Measurements from ENCODE around the gene ZNF304.

ZNF304 gene

DNA sequence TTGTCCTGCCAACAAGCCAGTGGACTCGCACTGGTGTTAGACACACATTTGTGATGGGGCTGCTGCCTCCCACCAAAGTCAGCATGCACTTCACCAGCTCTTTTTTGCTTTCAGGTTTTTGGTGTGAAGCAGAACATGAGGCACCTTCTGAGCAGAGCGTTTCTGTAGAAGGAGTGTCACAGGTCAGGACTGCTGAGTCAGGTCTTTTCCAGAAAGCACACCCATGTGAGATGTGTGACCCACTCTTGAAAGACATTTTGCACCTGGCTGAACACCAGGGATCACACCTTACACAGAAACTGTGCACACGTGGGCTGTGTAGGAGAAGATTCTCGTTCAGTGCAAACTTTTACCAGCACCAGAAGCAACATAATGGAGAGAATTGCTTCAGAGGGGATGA lies 4.8 kb downstream of the ZNF304 start:
- H3K4me3 ChIP-seq (ENCODE audit: low read depth, low read length), result no peak overlapping the region
- no peak for DNase-seq (ENCODE audit: low read depth)
- TF ChIP-seq, protein P1, sequence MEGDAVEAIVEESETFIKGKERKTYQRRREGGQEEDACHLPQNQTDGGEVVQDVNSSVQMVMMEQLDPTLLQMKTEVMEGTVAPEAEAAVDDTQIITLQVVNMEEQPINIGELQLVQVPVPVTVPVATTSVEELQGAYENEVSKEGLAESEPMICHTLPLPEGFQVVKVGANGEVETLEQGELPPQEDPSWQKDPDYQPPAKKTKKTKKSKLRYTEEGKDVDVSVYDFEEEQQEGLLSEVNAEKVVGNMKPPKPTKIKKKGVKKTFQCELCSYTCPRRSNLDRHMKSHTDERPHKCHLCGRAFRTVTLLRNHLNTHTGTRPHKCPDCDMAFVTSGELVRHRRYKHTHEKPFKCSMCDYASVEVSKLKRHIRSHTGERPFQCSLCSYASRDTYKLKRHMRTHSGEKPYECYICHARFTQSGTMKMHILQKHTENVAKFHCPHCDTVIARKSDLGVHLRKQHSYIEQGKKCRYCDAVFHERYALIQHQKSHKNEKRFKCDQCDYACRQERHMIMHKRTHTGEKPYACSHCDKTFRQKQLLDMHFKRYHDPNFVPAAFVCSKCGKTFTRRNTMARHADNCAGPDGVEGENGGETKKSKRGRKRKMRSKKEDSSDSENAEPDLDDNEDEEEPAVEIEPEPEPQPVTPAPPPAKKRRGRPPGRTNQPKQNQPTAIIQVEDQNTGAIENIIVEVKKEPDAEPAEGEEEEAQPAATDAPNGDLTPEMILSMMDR (IDR thresholded peaks at IDR 0.05; ENCODE audit: low read depth, low read length, missing control alignments), result no peak
- in situ Hi-C loops (cut with HindIII; ENCODE audit: low sequenced_read_pairs), result no loop called here

DNA sequence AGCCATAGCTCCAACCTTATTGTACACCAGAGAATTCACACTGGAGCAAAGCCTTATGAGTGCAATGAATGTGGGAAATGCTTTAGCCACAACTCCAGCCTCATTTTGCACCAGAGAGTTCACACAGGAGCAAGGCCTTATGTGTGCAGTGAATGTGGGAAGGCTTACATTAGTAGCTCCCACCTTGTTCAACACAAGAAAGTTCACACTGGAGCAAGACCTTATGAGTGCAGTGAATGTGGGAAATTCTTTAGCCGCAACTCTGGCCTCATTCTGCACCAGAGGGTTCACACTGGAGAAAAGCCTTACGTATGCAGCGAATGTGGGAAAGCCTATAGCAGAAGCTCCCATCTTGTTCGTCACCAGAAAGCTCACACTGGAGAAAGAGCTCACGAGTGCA lies 6.3 kb downstream of the ZNF304 start:
- in situ Hi-C loops (cut with HindIII; ENCODE audit: low sequenced_read_pairs), result no loop called here
- no peak overlapping the region for H3K4me3 ChIP-seq (ENCODE audit: low read depth, low read length)
- TF ChIP-seq, protein P1 (IDR thresholded peaks at IDR 0.05; ENCODE audit: low read depth, low read length, missing control alignments), result no peak
- DNase-seq (ENCODE audit: low read depth), result no peak

DNA sequence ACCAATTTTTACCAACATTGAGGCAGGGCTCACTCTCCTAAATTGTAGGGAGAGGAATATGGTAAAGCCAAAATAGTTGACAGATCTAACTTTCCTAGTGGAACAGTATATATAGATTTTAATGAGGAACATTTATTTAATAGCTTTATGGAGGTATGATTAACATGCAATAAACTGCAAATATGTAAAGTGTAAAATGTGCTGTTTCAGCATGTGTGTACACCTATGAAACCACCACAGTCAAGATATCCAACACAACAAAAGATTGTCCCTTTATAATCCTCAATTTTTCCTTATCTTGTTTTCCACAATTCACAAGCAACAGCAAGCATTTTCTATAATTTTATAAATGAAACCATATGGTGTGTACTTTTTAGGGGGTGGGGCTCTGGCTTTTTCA lies 8.2 kb downstream of the ZNF304 start:
- no peak overlapping the region for H3K4me3 ChIP-seq (ENCODE audit: low read depth, low read length)
- in situ Hi-C loops (cut with HindIII; ENCODE audit: low sequenced_read_pairs), result no loop called here
- DNase-seq (ENCODE audit: low read depth), result no peak
- TF ChIP-seq, protein P1 (IDR thresholded peaks at IDR 0.05; ENCODE audit: low read depth, low read length, missing control alignments), result no peak

DNA sequence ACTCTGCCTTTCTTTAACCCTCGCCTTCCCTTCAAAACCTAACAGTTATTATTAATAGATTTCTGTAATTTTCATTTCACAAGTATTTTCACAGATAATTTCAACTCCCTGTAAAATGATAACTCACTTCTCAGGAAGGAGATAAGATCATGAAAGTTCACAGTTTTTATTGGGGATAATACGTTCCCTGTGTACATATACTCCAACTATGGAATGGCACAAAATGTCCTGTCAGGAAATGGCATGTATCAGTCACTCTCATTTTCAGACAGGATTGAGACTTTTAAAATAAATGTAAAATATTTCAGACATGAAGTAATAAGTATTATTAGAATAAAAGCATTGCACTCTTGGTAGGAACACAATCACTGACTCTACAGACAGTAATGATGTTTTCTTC lies 11.3 kb downstream of the ZNF304 start:
- in situ Hi-C loops (cut with HindIII; ENCODE audit: low sequenced_read_pairs), result no loop called here
- no peak for DNase-seq (ENCODE audit: low read depth)
- TF ChIP-seq, protein P1 (IDR thresholded peaks at IDR 0.05; ENCODE audit: low read depth, low read length, missing control alignments), result no peak
- peak overlapping the region; percentile 54 for H3K4me3 ChIP-seq (ENCODE audit: low read depth, low read length)

DNA sequence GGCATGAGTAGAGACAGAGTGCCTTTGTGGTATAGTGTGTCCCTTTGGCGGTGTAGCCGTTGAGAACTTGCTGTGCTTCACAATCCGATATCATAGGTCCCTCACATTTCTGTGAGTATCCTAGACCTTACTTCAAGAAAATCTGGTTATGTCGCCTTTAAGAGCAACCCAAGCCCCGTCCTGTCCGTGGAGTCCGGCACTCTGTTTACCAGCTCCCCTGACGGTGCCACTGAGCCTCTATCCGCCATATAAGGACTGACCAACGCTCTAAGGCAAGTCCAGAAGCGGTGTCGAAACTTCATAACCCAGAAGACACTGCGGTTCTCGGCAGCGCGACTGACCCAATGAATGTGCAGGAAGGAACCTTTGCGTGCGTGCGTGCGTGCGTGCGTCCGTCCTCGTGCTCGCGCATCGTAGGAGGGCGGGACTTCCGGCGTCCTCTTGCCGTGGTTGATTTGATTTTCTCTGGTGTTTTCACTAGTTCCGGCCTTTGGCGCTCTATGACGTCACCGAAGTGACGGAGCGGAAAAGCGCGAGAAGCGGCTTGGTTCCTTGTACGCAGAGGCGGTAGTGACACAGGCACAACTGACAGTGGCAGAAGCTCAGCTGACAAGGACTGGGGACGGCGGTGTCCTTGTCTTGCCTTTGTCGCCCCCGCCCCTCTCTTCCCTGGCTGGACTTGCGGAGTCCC lies 12.1 kb downstream of the ZNF304 start, which contains the start of the genes TRAPPC2B and ZNF547:
TSS of gene TRAPPC2B (plus strand) at position 555 of the 691 bp plus-strand sequence. CDS start 1,283 bp downstream, outside the sequence.
TSS of gene ZNF547 (plus strand) at position 555 of the 691 bp plus-strand sequence. CDS start 5,005 bp downstream, outside the sequence.
- H3K4me3 ChIP-seq (ENCODE audit: low read depth, low read length), result peak within 1 kb of the TSS; percentile 54
- TF ChIP-seq, protein P1 (IDR thresholded peaks at IDR 0.05; ENCODE audit: low read depth, low read length, missing control alignments), result no peak
- peak; percentile 99 for DNase-seq (ENCODE audit: low read depth)
- in situ Hi-C loops (cut with HindIII; ENCODE audit: low sequenced_read_pairs), result no loop called here

DNA sequence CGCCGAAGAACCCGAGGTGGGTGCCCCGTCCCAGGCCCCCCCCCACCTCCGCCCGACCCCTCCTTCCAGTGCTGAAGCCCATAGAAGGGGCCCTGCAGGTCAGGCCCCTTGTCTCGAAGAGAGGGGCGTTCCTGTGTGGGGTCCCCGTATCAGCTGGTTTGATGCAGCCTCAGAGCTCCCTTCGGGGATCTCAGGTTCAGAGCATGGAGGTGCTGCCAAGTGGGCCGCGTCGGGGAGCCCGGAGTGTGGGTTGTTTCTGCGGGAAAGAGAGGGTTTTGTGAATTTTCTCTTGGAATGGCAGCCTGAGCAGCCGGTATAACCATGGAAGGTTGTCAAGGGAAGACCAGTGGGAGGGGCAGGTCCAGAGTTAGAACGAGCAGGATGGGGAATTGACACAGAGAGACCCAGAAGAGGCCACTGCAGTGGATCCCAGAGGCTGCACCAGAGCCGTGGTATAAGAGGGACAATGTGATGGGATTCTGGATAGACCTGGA lies 12.7 kb downstream of the ZNF304 start:
- TF ChIP-seq, protein P1 (IDR thresholded peaks at IDR 0.05; ENCODE audit: low read depth, low read length, missing control alignments), result no peak
- peak overlapping the region; percentile 54 for H3K4me3 ChIP-seq (ENCODE audit: low read depth, low read length)
- no peak for DNase-seq (ENCODE audit: low read depth)
- in situ Hi-C loops (cut with HindIII; ENCODE audit: low sequenced_read_pairs), result no loop called here

Data from astrocyte of the cerebellum (primary cell).